ENCODE measurements around the gene GUCY1A2. TPM values are rescaled to one million over a fixed set of nuclear protein-coding genes. Genes with fewer than 3 reads are reported as not detected.

GUCY1A2 gene
- total RNA-seq, 4 donors from 2014 or later = 0.19 to 2.1 (median 0.86) TPM

DNA sequence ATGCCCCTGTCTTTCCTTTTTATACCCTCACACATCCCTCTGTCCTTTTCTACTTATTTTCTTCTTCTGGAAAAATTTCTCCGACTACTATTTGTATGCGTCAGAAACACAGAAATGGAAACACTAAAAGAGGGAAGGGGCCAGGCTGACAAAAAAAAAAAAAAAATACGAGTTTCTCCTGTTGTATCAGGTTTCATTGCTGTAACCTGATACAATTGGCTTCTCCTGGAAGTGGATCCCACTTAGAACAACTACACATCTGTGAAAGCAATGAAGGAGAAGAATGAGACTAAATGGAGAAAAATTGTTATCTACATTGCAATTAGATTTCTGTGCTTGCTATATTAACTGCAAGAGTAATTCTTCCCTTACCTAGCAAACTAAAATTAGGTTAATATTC lies 393.9 kb downstream of the GUCY1A2 start:
- Histone ChIP-seq H3K36me3 (no peaks in the 10 kb centered on the region), H3K4me1 (no peaks in the 10 kb centered on the region), H3K4me3 (no peak overlapping the region), H3K27ac (no peak overlapping the region), H3K27me3 (no peaks in the 10 kb centered on the region), H3K9me3 (no peaks in the 10 kb centered on the region)
- 0 to 64% methylated on average over 1 to 3 of the region's 3 CpGs for WGBS, 2 donors
- TF ChIP-seq, protein P1, sequence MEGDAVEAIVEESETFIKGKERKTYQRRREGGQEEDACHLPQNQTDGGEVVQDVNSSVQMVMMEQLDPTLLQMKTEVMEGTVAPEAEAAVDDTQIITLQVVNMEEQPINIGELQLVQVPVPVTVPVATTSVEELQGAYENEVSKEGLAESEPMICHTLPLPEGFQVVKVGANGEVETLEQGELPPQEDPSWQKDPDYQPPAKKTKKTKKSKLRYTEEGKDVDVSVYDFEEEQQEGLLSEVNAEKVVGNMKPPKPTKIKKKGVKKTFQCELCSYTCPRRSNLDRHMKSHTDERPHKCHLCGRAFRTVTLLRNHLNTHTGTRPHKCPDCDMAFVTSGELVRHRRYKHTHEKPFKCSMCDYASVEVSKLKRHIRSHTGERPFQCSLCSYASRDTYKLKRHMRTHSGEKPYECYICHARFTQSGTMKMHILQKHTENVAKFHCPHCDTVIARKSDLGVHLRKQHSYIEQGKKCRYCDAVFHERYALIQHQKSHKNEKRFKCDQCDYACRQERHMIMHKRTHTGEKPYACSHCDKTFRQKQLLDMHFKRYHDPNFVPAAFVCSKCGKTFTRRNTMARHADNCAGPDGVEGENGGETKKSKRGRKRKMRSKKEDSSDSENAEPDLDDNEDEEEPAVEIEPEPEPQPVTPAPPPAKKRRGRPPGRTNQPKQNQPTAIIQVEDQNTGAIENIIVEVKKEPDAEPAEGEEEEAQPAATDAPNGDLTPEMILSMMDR (IDR thresholded peaks at IDR 0.05) = no peak
- TF ChIP-seq POLR2A (IDR thresholded peaks at IDR 0.05) = no peak
- intact Hi-C loops (cut with DNase I) = no loop called here
- no peak for DNase-seq
